HG02798 (cell line): ENCODE measurements around the gene MAD1L1.

Source experiments
- ATAC-seq: cut with Tn5 transposase; IDR thresholded peaks from one replicate; pipeline ENCODE4 v1.9.1; 2021; ENCODE audit warnings: mild to moderate bottlenecking; ENCODE audit not compliant: unreplicated experiment, poor library complexity

Gene MAD1L1

GRCh38 chr7:2011266-2012043 lies 221.3 kb downstream of the MAD1L1 start:
- no peak for ATAC-seq

GRCh38 chr7:2010551-2011265 lies 222.0 kb downstream of the MAD1L1 start:
- ATAC-seq = no peak

- ATAC-seq = no peak
These were observed 222.6 kb downstream of the MAD1L1 start for GRCh38 chr7:2010101-2010500.

GRCh38 chr7:2009541-2010001 lies 223.2 kb downstream of the MAD1L1 start:
- ATAC-seq = no peak

- no peak for ATAC-seq
These were observed 223.7 kb downstream of the MAD1L1 start for GRCh38 chr7:2008936-2009540.

GRCh38 chr7:2008101-2008935 lies 224.4 kb downstream of the MAD1L1 start:
- no peak for ATAC-seq

GRCh38 chr7:2007551-2007950 lies 225.2 kb downstream of the MAD1L1 start:
- no peak for ATAC-seq

- ATAC-seq = no peak
These were observed 225.8 kb downstream of the MAD1L1 start for GRCh38 chr7:2006921-2007381.

- no peak for ATAC-seq
These were observed 226.4 kb downstream of the MAD1L1 start for GRCh38 chr7:2006231-2006771.

GRCh38 chr7:2005786-2006185 lies 227.0 kb downstream of the MAD1L1 start:
- ATAC-seq = no peak

- ATAC-seq = no peak
These were observed 227.7 kb downstream of the MAD1L1 start for GRCh38 chr7:2004841-2005725.

GRCh38 chr7:2003931-2004812 lies 228.6 kb downstream of the MAD1L1 start:
- ATAC-seq = no peak

GRCh38 chr7:2003451-2003930 lies 229.3 kb downstream of the MAD1L1 start:
- ATAC-seq = no peak

- ATAC-seq = no peak
These were observed 229.9 kb downstream of the MAD1L1 start for GRCh38 chr7:2002561-2003450.

- no peak for ATAC-seq
These were observed 230.9 kb downstream of the MAD1L1 start for GRCh38 chr7:2001601-2002442.

GRCh38 chr7:2000746-2001321 lies 231.9 kb downstream of the MAD1L1 start:
- ATAC-seq = no peak
